GM21423 (cell line): Measurements from ENCODE around the gene ARHGAP19.

ENCODE experiments used
- ATAC-seq: cut with Tn5 transposase; IDR thresholded peaks from one replicate; pipeline ENCODE4 v1.9.1; 2021; ENCODE audit warnings: mild to moderate bottlenecking, moderate library complexity; ENCODE audit not compliant: unreplicated experiment

The ARHGAP19 gene

GRCh38 chr10:97197030-97197500, 95.4 kb downstream of the ARHGAP19 start:
- ATAC-seq = no peak

- ATAC-seq = no peak
Observed at GRCh38 chr10:97196223-97197029, 96.0 kb downstream of the ARHGAP19 start.

DNA sequence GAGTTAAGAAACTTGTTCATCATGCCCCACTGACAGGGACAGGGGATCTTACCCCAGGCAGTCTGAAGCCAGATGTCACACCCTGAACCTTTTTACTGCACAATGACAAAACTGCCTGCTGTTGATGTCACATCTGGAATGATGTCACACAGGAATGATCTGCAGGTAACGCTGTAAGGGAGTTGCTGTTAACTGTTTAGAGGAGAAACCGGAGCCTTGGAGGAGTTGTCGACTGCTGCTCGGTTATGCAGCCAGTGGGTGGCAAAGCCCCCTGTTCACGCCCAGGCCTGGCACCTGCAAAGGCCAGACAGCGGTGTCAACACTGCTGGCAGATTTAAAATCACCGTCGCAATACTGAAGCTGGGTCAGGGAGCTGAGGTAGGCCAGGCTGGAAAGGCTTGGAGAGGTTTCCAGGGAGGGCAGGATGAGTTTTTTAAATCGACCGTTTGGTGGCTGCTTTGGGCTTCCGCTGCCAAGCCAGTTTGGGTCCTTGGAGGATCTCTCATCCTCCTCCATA, 96.7 kb downstream of the ARHGAP19 start:
- no peak for ATAC-seq

- ATAC-seq = no peak
Observed at GRCh38 chr10:97192952-97193435, 99.4 kb downstream of the ARHGAP19 start.

DNA sequence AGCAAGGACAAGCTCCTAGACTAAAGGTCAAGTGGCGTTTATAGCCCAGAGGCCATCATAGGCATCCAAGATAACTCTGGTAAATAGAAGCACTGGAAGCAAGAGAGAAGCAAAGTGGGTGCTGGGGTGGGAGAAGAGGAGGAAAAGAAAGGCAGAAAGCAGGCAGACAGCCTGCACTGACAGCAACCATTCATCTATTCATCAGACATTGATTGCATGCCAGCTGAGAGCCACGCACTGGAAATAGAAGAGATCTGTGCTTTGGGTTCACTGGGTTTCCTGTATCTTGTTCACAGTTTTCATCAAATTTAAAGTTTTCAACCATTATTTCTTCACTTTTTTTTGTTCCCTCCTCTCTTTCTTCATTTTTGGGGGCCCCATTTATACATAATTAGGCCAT, 102.0 kb downstream of the ARHGAP19 start:
- ATAC-seq = no peak

GRCh38 chr10:97188261-97188711, 104.2 kb downstream of the ARHGAP19 start:
- ATAC-seq = no peak

- ATAC-seq = no peak
Observed at GRCh38 chr10:97186911-97187310, 105.5 kb downstream of the ARHGAP19 start.

GRCh38 chr10:97185326-97186058, 106.9 kb downstream of the ARHGAP19 start, which contains the start of gene SLIT1:
TSS of gene SLIT1 (minus strand) at chr10:97185959. CDS start at chr10:97185674, 285 bp downstream.
- no peak for ATAC-seq

DNA sequence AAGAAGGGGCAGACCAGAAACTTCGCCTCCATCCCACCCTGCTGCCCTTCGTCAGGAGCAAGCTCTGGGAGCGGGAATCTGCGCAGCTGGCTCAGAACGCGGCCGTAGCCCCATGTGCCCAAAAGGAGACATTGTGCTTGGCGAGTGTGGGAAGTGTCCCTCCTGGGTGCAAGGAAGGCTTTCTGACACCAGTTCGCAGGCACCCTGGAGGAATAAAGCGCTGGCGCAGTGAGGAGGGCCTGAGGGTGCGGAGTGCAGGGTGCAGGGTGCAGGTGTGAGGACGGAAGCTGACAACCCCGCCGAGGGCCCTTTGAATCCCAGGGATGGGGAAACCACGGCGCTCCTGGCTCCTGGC, 107.5 kb downstream of the ARHGAP19 start:
- ATAC-seq = no peak

- no peak for ATAC-seq
Observed at GRCh38 chr10:97183314-97183713, 109.1 kb downstream of the ARHGAP19 start.

GRCh38 chr10:97182288-97182990, 110.0 kb downstream of the ARHGAP19 start:
- no peak for ATAC-seq

DNA sequence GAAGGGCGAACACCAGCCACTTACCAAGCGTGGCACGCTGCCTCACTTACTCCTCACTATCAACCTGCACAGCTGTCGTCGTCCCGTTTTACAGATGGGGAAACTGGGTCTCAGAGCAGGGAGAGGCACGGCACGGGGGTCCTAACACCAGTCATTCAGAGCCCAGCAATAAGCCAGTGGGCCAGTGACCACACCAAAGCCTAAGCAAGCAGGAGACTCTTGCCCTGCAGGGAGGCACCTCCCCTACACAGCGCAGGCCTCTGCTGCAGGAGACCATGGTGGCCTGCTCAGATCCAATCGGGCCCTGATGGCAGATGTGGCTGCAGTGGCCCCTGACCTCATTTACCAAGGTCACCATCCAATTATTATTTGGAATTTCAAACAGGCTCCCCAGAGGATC, 111.5 kb downstream of the ARHGAP19 start:
- no peak for ATAC-seq

- ATAC-seq = no peak
Observed at GRCh38 chr10:97180363-97180755, 112.1 kb downstream of the ARHGAP19 start.

DNA sequence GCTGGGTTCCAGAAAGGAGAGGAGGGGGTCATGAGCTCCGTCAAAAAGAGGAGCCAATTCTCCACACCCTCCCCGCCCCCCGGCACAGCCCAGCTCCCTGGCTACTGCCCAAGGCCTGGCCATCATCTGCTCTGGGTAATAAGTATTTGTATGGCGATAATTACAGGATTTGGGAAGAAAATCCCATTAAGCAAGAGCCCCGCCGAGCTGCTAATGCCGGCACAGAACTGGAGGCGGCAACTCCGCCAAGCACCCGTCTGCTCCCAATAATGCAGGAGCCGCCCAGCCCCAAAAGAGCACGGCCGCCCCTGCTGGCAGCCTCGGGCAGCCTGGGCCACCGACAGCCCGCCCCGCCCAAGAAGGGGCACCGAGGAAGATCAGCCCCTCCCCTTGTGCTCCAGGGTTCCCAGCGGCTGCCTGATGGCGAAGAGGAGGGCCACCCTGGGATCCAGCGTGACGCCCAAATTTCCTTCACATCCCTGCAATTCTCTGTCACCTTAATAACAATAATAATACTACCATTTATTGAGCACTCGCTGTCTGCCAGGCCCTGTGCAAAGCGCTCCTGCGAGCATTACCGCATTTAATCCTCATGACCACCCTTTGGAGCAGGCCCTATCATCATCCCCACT, 112.6 kb downstream of the ARHGAP19 start:
- no peak for ATAC-seq

DNA sequence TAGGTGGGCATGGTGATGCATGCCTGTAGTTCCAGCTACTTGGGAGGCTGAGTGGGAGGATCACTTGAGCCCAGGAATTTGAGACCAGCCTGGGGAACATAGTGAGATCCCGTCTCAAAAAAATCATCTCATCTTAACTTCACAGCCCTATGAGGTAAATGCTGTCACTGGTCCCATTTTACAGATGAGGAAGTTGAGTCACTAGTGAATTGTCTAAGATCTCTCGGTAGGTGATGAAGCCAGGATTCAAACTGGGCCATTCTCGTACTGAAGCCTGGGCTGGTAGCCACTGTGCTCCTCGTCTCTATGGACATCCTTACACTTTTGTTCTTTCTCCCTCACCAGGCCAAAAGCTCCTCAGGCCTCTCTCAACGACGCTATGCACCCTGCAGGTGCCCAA, 113.1 kb downstream of the ARHGAP19 start:
- no peak for ATAC-seq

DNA sequence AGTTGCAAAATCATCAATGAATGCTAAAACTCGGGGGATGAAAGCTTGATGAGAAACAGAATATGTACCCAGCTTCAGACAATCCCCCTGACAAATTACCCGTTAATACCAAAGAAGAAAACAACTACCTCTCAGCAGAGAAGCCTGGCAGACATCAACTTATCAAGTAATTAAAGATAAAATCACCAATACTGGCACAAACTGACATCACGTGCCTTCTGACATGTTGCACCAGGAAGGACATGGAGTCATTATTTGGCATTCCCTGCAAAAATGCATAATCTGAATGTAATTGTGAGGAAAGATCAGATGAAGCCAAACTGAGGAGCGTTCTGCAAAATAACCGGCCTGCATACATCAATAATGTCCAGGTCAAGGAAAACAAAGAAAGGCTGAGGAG, 114.4 kb downstream of the ARHGAP19 start:
- ATAC-seq = no peak

- ATAC-seq = no peak
Observed at GRCh38 chr10:97176226-97176625, 116.2 kb downstream of the ARHGAP19 start.

- no peak for ATAC-seq
Observed at GRCh38 chr10:97175586-97175985, 116.9 kb downstream of the ARHGAP19 start.

GRCh38 chr10:97174941-97175340, 117.5 kb downstream of the ARHGAP19 start:
- ATAC-seq = no peak

- ATAC-seq = no peak
Observed at GRCh38 chr10:97174276-97174775, 118.1 kb downstream of the ARHGAP19 start.
